NCI-H1930 (cell line): ENCODE measurements around the gene WDR54.
A peak's percentile ranks its signal among the peaks of the same experiment; 100 is the strongest.

ENCODE experiments used
- DNase-seq, 2 experiments: peaks; one replicate each; lab custom pipeline; 2025; lab: John Stamatoyannopoulos, UW

Gene WDR54, protein sequence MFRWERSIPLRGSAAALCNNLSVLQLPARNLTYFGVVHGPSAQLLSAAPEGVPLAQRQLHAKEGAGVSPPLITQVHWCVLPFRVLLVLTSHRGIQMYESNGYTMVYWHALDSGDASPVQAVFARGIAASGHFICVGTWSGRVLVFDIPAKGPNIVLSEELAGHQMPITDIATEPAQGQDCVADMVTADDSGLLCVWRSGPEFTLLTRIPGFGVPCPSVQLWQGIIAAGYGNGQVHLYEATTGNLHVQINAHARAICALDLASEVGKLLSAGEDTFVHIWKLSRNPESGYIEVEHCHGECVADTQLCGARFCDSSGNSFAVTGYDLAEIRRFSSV

DNA sequence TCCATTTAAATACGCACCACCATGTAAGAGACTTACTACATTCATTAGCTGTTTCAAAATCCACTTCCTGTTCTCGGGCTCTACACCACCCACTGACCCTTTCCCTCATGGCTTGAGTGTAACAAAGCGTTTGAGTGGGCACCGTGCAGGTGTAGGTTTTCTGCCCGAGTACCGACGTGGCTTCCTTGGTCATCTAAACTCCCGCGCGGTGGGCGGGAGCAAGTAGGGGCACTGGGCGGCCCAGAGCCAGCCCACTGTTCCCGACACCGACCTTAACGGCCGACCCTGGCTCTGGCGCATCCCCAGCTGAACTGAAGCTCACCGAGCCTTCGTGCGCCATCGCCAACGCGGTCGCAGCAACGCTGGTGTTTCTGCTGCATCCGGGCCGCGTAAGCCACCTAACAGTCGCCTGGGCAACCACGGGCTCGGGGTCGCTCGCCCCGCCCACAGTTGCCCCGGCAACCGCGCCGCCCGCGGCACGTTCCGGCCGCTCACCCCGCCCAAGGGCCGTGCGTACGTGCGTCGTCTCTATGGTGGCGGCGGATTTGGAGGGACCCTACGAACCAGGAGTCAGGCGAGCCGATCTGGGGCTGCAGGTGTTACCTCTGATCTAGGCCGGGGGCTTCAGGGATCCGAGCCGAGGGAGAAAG, at the start of gene WDR54, which contains the start of gene C2orf81:
Gene WDR54 (plus strand): TSS at position 510 of the 650 bp plus-strand sequence. CDS start 424 bp downstream, outside the sequence.
Gene C2orf81 (minus strand): TSS at position 399 of the 650 bp plus-strand sequence. CDS start 59 bp downstream, at position 340.
- peak; percentile 89 to 92 for DNase-seq

DNA sequence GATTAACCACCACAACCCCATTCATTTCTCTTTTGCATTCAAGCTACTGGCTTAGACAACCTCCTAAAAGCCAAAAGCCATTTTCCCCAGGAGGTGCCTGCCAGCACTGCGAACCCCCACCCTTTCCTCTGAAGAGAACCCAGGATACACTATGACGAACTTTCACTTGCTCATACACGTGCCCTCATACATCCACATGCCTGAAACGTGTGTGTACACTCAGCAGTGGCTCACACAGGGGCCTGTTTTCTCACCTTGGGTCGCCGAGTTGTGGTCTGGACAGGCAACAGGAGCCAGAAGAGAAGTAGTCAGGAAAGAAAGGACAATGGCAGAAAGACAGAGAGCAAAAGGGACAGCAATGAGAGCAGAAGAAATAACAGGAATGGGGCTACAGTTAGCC, 48.9 kb upstream of the WDR54 start:
- DNase-seq: no peak

DNA sequence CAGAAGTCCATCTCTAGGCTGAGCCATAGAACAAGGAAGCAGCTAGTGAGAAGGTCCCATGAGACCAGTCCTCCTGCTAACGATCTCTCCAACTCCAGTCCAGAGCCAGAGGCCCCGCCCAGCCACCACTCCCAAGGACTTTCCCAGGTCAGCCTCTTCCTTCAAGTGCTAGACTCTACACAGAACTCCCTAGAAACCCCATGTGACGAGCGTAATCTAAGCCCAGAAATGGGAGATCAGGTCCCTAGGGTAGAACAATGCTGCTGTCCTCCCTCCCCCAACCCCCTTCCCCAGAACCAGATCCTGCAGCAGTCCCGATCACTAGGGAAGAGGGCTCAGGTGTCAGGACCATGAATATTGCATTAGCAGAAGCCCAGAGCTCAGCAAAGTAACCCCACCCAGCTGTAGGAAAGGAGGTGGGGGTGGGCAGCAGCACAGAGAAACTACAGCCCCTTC, 48.3 kb upstream of the WDR54 start:
- no peak for DNase-seq

DNA sequence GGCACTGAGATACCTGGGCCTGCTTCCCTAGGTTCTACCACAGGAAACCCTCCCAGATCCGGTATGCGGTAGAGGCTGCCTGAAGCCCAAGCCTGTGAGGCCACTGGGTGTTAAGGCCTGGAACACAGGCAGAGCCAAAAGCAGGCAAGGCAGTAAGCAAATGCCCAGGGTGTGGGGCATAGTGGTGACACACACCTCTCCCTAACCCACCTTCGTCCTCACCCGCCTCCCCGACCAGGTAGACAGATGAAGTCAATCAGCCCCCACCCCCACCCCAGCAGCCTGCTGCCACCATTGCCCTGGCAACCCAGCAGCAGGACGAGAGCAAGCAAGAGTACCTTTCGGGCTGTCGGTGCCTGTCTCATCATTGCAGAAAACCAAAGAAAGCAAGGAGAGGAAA, 47.5 kb upstream of the WDR54 start:
- DNase-seq: no peak

DNA sequence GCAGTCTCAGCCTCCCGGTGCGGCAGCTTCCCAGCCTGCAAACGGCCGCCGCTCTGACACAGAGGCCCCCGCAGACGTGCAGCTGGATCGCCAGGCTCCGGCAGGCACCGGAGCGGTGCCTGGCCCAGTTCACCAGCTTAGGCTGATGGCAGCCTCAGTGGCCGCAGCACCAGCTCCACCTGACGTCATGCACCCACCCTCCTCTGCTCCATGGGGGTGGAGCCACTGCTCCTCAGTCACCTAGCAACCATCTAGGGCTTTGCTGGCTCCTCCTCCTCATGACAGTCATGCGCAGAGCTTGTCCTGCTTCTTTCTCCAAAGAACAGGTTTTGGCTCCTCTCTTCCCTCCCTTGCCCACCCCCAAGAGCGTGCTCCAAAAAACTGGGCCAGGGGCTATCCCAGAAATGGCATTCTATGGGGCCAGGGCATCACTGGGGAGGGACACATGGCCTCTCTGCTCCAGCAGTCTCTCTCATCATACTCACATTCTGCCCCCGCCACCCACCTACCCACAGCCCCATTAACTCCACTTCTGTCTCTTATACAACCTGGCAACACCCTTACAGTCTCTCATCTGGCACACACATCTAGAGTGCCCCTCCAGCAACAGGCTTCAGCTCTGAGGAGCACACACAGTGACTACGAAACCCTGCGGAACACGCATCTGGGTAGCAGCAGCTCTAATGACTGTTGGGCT, 46.9 kb upstream of the WDR54 start:
- peak in 1 of 2 experiments; percentile 15 for DNase-seq

DNA sequence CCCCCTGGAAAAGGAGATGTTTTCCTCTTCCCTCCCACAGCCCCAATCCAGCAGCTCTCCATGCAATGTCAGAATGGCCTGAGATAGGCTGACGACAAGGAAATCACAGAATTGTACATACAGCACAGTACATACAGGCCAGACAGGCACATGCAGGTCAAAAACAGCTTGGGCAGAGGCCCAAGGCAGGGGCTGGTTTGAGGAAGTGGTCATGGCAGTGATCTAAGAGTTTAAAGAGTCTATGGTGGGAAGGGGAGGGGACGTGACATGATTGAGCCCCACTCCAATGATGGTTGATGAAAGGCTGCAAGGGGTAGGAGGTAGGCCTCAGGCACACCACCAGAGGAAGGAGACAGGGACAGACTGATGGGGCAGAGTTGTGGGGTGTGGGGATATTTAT, 45.7 kb upstream of the WDR54 start:
- no peak for DNase-seq

DNA sequence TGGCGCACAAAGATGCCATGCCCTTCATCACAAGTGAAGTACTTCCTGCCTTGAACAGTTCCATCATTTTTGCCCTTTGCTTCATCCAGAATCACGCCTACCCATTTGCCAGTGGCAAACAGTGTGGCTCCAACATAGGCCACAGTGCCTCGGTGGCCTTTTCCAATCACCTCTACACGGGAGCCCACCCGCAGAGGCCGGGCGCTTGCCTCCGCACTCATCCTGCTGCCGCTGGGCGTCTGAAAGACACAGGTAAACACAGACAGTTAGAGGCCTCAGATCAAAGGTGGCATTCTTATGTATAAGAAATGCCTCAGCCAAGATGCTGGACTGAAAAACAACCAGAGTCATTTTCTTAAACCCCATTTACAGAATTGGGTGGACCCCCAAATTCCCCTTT, 43.5 kb upstream of the WDR54 start:
- DNase-seq: no peak

DNA sequence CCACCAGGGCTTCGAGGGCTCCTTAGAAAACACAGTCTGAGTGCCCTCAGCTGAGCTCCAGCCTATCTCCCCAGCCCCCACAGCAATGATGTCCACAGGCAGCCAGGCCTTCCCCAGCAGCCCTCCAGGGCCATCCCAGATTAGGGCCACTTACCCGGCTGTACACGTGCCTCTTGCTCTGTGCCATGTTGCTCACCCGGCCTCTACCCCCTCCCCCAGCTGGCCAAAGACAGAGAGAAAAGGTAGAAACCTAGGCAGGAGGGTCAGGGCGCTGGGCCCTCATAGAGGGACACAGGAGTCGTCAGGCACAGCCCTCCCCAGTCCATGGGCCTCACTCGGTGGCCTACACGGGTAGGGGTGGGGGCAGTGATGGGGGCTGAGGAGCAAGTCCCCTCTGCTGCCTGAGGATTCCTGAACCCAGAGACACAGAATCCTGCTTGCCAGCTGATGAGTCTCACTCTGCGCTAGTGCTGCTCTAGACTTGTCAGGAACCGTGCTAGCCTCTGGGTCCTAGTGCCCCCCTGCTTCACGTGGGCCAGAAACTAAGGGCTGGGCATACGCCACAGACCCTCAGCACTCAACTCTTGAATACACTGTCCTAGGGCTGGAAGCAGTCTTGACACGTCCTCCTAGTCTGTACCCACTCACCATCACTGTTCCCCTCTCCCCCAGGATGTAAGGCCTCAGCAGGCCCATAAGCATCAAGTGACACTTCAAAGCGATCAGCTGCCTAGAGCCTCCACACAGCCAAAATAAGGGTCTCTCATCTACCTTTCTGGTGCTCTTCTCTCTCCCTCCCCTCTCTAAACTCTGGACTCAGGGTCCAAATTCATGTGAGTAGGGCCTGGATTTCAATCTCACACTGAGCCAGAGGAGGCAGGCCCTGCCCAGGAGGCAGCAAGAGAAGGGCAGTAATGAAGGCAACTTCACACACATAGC, 41.4 kb upstream of the WDR54 start, which contains the start of gene DCTN1:
Gene DCTN1 (minus strand): TSS at position 461 of the 939 bp plus-strand sequence. CDS start 274 bp downstream, at position 187.
- DNase-seq: no peak

DNA sequence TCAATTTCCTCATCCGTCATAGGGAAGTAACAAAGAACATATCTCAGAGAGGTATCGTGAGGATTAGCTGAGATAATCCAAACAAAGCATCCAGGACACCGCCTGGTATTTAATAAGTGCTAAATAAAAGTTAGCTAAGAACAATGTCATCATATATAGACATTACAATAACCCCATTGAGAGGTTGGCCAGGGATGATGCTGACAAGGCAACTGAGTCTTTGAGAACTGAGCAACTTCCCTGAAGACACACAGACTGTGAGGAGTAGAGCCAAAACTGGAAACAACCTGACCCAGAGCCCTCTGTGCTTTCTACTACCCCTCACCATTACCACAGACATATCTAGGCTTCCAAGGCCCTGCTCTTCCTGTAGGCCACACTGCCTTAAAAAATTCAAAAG, 39.8 kb upstream of the WDR54 start:
- no peak for DNase-seq

DNA sequence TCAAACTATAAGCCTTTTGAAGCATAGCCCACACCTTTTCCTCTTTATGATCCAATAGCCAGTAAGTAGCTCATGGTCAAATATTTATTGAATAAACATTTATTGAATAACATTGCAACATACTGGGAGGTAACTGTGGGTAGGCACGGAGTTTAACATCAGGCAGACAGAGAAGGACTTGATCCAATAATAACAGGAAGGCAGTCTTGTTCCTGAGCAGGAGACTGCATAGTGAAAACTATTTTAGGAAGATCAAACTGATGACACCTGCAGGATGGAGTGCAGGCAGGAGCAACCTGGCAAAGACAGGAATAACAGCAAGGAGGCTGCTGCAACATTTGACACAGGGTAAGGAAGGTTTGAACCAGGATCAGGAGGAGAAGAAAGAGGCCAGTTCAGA, 38.3 kb upstream of the WDR54 start:
- no peak for DNase-seq

DNA sequence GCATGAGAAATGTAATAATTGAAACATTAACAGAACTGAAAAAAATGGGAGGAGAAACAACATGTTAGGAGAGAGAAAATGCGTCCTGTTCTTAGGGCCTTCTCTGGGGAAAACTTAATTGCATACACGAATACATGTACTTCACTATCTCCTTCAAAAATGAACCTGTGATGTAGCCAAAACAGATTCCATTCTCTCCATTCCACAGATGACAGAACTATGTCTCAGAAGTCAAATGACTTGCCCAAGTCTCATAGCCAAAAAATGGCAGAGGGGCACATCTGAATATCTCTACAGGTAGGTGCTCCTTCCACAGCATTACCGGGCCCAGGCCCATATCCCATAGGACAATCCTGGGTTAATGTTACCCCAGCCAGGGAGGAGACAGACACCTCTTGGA, 37.5 kb upstream of the WDR54 start:
- no peak for DNase-seq

DNA sequence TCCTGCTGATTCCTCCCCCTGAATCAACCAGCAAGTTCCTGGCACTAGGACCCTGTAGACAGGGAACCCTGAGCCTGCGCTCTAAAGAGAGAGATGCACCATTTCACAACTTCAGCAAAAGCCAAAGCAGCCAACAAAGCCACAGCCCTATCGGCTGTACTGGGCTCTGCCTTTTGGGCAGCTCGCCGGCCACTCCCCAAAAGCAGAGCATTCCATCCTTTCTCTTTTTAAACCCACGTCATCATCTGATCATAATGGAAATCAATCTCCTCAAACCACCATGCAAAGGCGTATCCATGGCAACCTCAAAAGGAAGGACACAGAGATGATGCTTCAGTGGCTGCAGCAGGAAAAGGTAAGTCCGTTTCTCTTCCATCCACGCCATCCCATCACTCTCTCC, 36.1 kb upstream of the WDR54 start:
- no peak for DNase-seq

DNA sequence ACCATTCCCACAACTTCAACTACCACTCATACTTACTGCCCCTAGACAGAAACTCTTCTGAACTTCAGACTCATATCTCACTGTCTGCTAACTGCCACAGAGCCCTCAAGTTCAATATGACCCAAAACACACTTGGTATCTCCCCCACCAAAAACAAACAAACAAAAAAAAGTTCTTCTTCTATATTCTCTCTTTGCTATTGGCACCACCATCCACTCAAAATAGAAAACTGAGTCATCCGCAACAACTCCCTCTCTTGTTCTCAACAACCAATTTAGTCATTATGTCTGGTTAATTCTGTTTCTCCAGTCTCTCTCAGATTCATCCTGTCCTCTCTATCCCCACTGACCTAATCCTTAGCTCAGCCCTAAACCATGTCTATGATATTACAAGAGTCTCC, 34.2 kb upstream of the WDR54 start:
- no peak for DNase-seq

DNA sequence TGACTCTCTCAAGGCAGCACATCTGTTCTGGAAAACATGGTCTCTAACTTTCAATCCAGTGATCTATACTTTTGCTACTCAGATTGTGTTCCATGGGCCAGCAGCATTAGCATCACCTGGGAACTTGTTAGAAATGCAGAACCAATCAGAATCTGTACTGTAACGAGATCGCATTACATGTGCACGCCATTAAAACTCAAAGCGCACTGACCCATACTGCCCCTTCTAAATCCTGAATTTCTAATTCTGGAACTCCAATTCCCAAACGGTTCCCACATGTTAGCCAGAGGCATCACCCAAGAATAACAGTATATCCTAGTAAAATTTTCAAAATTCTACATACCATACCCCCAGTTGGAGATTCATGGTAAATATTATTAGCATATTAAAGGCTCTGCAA, 30.9 kb upstream of the WDR54 start:
- DNase-seq: no peak

DNA sequence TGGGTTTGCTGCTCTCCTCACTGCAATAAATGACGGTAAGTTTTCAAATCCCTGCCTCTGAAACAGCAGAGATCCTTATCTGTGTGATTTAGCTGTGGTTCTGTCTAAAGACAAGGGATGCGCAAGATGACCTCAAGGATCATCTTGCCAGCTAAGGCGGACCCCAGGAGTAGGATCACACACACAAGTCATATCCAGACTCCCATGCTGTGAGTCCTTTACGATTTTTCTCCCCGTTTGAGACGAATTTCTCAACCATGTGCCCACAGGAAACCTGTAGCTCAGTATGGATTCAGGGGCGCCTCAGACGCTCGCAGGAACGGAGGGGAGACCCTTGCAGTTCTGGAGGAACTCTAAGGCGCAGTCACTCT, 30.3 kb upstream of the WDR54 start:
- no peak for DNase-seq

DNA sequence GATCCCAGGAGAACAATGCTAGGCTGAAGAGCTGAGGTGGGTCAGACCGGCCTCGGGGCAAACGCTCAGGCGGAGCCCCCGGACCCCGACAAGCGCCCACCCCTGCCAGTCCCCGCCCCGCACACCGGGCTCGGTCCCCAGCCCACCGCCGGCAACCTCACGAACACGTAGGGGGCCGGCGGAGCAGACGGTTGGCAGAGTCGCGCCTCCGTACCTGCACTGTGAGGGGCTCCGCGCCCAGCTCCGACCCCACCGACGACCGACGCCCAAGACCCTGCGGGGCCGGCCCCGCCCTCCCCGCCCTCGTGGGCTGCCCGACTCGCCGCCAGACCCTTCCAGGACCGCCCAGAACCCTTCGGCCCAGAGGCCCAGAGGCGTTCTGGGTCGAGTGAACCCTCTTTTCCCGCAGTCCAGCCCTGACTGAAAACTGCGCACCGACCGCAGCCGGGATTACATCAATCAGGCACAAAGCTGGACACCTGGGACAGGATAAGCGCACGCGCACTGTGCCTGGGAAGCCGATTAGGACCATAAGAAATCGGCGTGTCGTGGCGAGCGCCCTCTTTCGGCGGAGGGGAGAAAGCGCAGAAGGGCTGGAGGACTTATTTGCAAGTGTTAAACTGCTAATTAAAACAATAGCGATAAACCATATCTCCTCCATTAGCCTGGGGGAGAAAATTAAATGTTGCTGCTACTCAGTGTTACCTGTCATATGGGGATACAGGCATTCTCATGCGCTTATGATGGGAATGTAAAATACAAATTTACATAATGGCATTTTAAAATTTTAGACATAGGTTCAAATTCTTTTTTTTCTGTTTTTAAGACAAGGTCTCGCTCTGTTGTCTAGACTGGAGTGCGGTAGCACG, 29.7 kb upstream of the WDR54 start:
- peak; percentile 82 to 95 for DNase-seq

DNA sequence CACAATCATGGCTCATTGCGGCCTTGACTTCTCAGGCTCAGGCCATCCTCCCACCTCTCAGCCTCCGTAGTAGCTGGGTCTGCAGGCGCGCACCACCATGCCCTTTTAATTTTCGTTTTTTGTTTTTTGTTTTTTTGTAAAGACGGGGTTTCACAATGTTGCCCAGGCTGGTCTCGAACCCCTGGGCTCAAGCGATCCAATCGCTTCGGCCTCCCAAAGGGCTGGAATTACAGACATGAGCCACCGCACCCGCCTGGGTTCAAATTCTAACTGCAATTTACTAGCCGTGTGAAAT, 29.1 kb upstream of the WDR54 start:
- no peak for DNase-seq

DNA sequence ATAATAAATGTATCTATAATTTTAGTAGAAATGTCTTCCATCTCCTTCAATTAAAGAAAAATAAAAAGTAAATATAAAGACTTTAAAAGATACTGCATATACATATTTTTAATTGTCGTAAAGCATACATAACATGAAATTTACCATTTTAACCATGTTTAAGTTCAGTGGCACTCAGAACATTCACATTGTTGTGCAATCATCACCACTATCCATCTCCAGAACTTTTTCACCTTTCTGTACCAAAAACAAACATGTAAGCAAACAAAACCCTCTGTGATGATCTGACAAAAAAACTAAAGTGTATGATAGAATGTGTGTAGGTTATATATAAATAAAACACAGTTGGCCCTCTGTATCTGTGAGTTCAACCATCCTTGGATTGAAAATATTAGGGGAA, 28.0 kb upstream of the WDR54 start:
- DNase-seq: no peak

DNA sequence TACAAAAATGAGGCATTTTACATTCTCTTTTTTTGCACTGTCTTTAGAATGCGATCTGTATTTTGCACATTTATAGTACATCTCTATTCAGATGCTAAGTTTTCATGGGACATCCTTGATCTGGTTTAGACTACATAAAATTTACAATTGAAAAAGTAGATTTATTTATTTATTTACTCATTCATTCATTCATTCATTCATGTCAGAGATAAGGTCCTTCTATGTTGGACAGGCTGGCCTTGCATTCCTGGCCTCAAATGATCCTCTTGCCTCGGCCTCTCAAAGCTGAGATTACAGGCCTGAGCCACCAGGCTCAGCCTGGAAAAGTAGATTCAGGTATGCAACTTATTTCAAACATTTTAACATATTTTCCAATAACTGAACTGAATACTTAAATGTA, 25.4 kb upstream of the WDR54 start:
- no peak for DNase-seq

DNA sequence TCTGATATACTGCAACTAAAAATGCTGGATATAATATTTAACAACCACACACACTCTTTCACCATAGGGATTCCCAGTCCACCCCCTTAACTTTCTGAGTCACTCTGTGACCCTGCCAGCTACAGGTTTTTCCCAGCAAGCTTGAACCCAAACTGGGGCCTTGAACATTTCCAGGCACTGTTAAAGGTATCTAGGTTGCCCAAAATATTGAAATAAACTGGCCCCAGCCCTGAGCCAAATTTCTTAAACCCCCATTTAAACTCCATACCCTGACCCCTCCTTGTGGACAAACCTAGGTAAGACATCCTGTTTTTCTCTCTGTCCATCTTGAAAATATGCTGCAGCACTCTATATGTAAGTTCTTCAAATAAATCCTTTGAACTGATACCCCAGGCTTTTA, 21.7 kb upstream of the WDR54 start:
- DNase-seq: no peak

DNA sequence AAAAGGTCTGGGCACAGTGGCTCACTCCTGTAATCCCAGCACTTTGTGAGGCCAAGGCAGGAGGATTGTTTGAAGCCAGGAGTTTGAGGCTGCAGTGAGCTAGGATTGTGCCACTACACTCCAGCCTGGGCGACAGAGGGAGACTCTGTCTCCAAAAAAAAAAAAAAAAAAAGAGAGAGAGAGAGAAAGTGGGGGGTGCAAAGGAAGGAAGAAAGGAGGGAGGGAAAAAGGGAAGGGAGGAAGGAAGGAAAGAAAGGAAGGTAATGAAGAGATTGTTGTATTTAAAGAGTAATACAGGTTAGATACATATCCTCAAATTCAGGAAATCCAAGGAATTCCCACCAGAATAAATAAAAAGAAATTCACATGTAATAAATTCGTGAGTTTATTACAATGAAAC, 19.6 kb upstream of the WDR54 start:
- DNase-seq: no peak
